Esophagus squamous epithelium (tissue), 5 donors: ENCODE results near the gene CRACDL. TPM values are rescaled to one million over a fixed set of nuclear protein-coding genes. Genes with fewer than 3 reads are reported as not detected.

ENCODE experiments used
- DNase-seq: peaks from one replicate; lab custom pipeline; 2025; lab: John Stamatoyannopoulos, UW
- H3K27ac ChIP-seq, 4 donors: fragments of 200-600 bp; sonication (generic); one replicate each; pipeline ENCODE4 v1.5.1; 2016 to 2019; ENCODE audit warnings: mild to moderate bottlenecking in 1 of 4
- H3K27me3 ChIP-seq, 4 donors: fragments of 200-600 bp; sonication (generic); 1 replicate in 3 of 4; 2 replicates in 1 of 4; pipeline versions ENCODE4 v1.5.1 to v1.6.0; 2017 to 2021; ENCODE audit warnings: antibody characterized with exemption in 1 of 4
- H3K36me3 ChIP-seq, 3 donors: fragments of 200-600 bp; sonication (generic); one replicate each; pipeline ENCODE4 v1.5.1; 2016 to 2019
- H3K4me1 ChIP-seq, 3 donors: fragments of 200-600 bp; sonication (generic); one replicate each; pipeline ENCODE4 v1.5.1; 2017 to 2019
- H3K4me3 ChIP-seq, 4 donors: fragments of 200-600 bp; sonication (generic); 1 replicate in 3 of 4; 2 replicates in 1 of 4; pipeline ENCODE4 v1.5.1; 2016 to 2019; ENCODE audit warnings: mild to moderate bottlenecking in 2 of 4, moderate library complexity in 1 of 4
- H3K9me3 ChIP-seq, 3 donors: fragments of 200-600 bp; sonication (generic); one replicate each; pipeline ENCODE4 v1.5.1; 2016 to 2019
- POLR2A ChIP-seq, 4 donors: fragments of 450-650 bp; IDR thresholded peaks; one replicate each; pipeline ENCODE4 v1.6.1; 2017; ENCODE audit warnings: antibody characterized with exemption in 4 of 4, mild to moderate bottlenecking in 4 of 4, moderate library complexity in 3 of 4
- WGBS, 2 donors: methylation state at CpG; one replicate each; pipeline ENCODE4 v1.1.5; 2018; 5-methylcytosine and 5-hydroxymethylcytosine counted together
- intact Hi-C: fragments of 100-400 bp; cut with DNase I; formaldehyde crosslinking; loops from one replicate; pipeline ENCODE4 v1.15.0; 2022
- total RNA-seq, 4 donors: library from RNA; depleted of rRNA; stranded (reverse); fragments of >200 nt; gene quantifications; one replicate each; pipeline ENCODE4 v1.1.0, GENCODE V29; 2016
- TF ChIP-seq, protein P1 (sequence below), 6 experiments: fragments of 450-650 bp in 4 of 6; fragments of 200-600 bp in 2 of 6; sonication (generic) in 2 of 6; IDR thresholded peaks; one replicate each; pipeline ENCODE4 v1.5.1; 2016 to 2019; ENCODE audit warnings: antibody characterized with exemption in 6 of 6, mild to moderate bottlenecking in 4 of 6, moderate library complexity in 4 of 6
- donor health status: DM: yes; HTN: yes; CAD: no.

Gene CRACDL
- total RNA-seq, 4 donors from 2014 or later: 6.5 to 33.6 (median 9.7) TPM

DNA sequence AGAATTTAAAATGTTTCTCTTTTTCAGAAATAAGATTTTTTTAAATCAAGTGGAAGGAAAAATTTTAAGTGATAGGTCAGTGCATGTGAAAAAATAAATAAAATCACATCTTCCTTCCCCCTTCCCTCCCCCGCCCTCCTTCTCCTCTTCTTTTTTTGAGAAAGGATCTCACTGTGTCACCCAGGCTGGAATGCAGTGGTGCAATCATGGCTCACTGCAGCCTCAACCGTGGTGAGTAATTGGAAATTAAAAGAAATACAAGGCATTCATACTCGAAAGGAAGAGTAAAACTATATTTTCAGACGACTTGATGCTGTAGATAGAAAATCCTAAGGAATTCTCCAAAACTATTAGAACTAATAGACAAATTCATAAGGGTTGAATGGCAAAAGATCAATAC is 16.9 kb upstream of the CRACDL start:
- Histone ChIP-seq H3K4me3 (no peak overlapping the region), H3K4me1 (no peaks in the 10 kb centered on the region), H3K9me3 (no peaks in the 10 kb centered on the region), H3K36me3 (no peaks in the 10 kb centered on the region), H3K27me3 (peaks cover 0 to 16% (median 0%) of the 10 kb centered on the region in 4 donors), H3K27ac (no peak overlapping the region)
- no peak for DNase-seq
- intact Hi-C loops: no loop called here
- WGBS, 2 donors: 52 to 59% methylated on average over 4 of the region's 4 CpGs
- TF ChIP-seq, protein P1, sequence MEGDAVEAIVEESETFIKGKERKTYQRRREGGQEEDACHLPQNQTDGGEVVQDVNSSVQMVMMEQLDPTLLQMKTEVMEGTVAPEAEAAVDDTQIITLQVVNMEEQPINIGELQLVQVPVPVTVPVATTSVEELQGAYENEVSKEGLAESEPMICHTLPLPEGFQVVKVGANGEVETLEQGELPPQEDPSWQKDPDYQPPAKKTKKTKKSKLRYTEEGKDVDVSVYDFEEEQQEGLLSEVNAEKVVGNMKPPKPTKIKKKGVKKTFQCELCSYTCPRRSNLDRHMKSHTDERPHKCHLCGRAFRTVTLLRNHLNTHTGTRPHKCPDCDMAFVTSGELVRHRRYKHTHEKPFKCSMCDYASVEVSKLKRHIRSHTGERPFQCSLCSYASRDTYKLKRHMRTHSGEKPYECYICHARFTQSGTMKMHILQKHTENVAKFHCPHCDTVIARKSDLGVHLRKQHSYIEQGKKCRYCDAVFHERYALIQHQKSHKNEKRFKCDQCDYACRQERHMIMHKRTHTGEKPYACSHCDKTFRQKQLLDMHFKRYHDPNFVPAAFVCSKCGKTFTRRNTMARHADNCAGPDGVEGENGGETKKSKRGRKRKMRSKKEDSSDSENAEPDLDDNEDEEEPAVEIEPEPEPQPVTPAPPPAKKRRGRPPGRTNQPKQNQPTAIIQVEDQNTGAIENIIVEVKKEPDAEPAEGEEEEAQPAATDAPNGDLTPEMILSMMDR (IDR thresholded peaks at IDR 0.05): no peak
- no peak for TF ChIP-seq POLR2A (IDR thresholded peaks at IDR 0.05)

GRCh38 chr2:98948956-98949739 is 13.1 kb upstream of the CRACDL start:
- Histone ChIP-seq H3K4me3 (no peak overlapping the region), H3K27ac (no peak overlapping the region), H3K36me3 (no peaks in the 10 kb centered on the region), H3K27me3 (peaks cover 0 to 16% (median 0%) of the 10 kb centered on the region in 4 donors), H3K4me1 (no peaks in the 10 kb centered on the region), H3K9me3 (no peaks in the 10 kb centered on the region)
- intact Hi-C loops: no loop called here
- 59 to 63% methylated on average over 5 of the region's 5 CpGs for WGBS, 2 donors
- TF ChIP-seq POLR2A (IDR thresholded peaks at IDR 0.05): no peak
- TF ChIP-seq, protein P1 (IDR thresholded peaks at IDR 0.05): no peak
- DNase-seq: no peak

- Histone ChIP-seq H3K36me3 (no peaks in the 10 kb centered on the region), H3K27me3 (peaks cover 0 to 16% (median 0%) of the 10 kb centered on the region in 4 donors), H3K9me3 (no peaks in the 10 kb centered on the region), H3K4me3 (no peak overlapping the region), H3K4me1 (no peaks in the 10 kb centered on the region), H3K27ac (no peak overlapping the region)
- WGBS, 2 donors: 65 to 78% methylated on average over 8 of the region's 8 CpGs
- intact Hi-C loops: no loop called here
- DNase-seq: no peak
- TF ChIP-seq POLR2A (IDR thresholded peaks at IDR 0.05): no peak
- TF ChIP-seq, protein P1 (IDR thresholded peaks at IDR 0.05): no peak
These were observed 11.5 kb upstream of the CRACDL start for GRCh38 chr2:98947554-98947953.

DNA sequence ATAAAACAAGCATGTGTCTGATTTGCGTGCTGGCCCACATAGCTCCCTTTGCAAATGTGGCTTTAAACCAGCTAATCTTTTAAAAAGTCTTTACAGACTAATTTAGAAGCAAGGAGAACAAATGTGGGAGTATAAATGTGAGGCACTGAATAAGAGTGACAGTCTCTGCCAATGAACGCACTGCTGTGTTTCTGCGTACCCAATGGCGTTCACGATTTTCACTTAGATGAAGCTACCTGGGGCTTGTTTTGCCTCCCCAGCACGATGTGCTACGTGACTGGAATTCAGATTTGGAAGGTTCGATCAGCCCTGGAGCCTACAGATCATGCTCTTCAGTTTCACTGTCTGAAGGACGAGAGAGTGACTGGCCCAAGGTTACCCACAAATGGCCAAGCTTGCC is 10.8 kb upstream of the CRACDL start:
- no peaks in the 10 kb centered on the region for H3K36me3 ChIP-seq
- H3K9me3 ChIP-seq: no peaks in the 10 kb centered on the region
- intact Hi-C loops: no loop called here
- H3K4me1 ChIP-seq: no peaks in the 10 kb centered on the region
- no peak overlapping the region for H3K27ac ChIP-seq
- TF ChIP-seq, protein P1 (IDR thresholded peaks at IDR 0.05): no peak
- no peak for TF ChIP-seq POLR2A (IDR thresholded peaks at IDR 0.05)
- no peak overlapping the region for H3K4me3 ChIP-seq
- 88 to 90% methylated on average over 9 of the region's 9 CpGs for WGBS, 2 donors
- peaks cover 0 to 14% (median 0%) of the 10 kb centered on the region in 4 donors for H3K27me3 ChIP-seq
- DNase-seq: no peak

DNA sequence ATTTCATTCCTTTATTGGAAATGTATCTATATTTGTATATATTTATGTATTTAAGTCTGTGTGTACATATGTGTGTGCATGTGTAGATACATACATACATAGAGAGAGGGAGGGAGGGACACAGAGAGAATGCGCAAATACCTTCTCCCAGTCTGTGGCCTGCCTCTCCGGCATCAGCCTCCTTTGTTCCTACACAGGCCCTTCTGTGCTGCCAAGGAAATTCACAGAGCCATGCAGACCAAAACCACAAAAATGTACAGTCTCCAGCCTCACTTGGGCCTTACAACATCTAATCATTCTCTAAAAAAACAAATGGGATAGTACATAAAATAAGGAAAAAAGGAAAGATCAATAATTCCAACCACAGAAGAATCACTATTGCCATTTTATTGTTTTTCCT is 8.8 kb upstream of the CRACDL start:
- no peaks in the 10 kb centered on the region for H3K9me3 ChIP-seq
- intact Hi-C loops: no loop called here
- 75 to 97% methylated on average over 2 of the region's 2 CpGs for WGBS, 2 donors
- H3K27ac ChIP-seq: no peak overlapping the region
- TF ChIP-seq, protein P1 (IDR thresholded peaks at IDR 0.05): no peak
- no peak for TF ChIP-seq POLR2A (IDR thresholded peaks at IDR 0.05)
- H3K4me1 ChIP-seq: no peaks in the 10 kb centered on the region
- H3K4me3 ChIP-seq: no peak overlapping the region
- no peaks in the 10 kb centered on the region for H3K36me3 ChIP-seq
- no peak for DNase-seq
- H3K27me3 ChIP-seq: no peaks in the 10 kb centered on the region
